NCI-H146 treated with DMSO at 0.1 percent for 48 hours (cell line): Measurements from ENCODE around the gene SLC22A8.
"Not testable (repeated sequence)": the region's sequence is repeated elsewhere in the genome, so short reads cannot be mapped to it uniquely, and the experiment has no call there.

Experiments used
- DNase-seq: peaks from one replicate; lab custom pipeline; 2025; ENCODE audit not compliant: unreplicated experiment; lab: John Stamatoyannopoulos, UW

The SLC22A8 gene

DNA sequence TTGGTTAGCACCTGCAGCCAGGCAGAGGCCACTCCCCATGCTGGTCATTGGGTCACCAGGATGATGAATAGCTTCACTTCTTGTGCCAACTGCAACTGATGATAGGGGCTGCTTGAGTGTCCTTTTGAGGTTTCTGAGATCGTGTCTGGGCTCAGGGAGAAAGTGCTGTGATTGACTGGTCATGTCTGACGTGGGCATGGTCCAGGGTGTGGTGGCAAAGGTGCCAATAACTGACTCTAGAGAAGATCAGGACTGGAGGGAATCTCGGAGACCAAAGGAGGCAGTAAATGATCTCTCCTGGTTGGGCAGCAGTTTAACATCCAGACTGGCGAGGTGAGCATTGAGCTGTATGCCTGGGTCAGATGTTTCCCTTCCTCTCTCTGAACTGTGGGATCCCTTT lies 20.9 kb downstream of the SLC22A8 start:
- DNase-seq = no peak

DNA sequence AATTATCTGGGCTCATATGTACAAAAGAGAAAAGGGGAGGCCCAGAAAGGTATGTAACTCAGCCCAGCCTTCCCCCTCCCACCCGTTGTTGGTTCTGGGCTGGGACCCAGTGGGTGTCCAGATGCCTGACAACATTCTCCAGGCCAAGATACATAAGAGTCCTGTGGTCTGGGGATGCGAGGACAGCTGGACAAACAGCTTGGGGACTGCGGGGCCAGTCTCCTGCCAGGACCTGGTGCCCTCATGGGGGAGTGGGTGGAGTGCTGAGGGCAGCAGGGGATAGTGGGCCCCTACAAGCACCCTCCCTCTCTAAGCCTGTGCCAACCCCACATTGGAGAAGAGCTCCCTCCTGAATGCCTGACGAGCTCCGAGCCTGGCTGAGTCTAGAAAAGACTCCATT lies 27.4 kb downstream of the SLC22A8 start:
- no peak for DNase-seq

DNA sequence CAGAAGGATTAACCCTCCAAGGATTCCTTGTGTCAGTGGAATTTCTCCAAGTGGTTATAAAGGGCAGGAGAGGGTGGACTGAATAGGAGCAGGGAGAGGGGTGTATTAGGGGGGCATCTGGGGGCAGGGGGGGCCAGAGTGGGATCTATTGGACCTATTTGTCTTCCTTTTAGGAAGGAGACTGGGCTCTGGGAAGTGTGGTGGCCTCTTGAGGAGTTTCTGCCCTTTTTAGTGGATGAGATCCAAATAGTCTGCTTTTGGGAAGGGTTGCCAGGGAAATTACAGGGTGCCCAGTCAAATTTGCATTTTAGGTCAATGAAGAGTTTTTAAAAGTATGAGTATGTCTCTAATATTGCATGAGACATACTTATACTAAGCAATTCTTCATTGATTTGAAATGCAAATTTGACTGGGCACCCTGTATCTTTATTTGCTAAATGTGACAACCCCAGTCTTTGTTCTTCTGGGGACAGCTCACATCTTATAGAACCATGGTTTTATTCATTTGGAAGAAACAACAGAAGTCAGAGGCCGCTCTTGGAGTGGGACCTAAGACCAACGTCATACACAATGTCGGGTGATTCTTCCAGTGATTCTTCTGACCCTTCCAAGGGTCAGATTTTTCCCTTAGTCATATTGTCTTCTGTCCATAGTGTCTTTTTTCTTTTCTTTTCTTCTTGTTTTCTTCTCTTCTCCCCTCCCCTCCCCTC lies 30.4 kb downstream of the SLC22A8 start:
- no peak for DNase-seq

DNA sequence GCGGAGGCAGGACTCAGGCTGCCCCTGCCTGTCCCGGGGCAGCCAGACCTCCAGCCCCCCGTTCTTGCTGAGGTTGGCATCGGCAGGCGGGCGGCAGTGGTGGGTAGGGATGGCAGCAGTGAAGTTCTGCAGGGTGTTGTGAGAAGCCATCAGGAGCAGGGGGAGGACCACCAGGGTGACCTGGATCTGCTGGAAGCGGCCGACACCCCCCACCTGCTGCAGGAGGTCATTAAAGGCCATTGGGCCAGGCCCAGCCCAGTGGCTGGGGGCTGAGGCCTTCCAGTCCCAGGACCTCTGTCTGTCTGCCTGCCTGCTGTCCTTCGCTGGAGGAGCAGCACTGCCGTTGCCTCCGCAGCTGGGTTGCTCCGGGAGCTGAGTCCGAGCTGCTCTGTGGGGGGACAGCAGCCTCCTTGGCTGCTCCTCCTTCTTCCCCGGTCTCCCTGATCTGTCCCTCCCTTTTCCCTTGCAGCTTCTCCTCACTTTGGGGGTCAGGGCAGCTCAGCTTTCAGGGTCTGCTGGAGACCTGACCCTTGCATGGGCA lies 31.1 kb downstream of the SLC22A8 start, which contains the start of gene SLC22A6:
SLC22A6 (minus strand) TSS at position 517 of the 541 bp plus-strand sequence; CDS start at position 240, 277 bp downstream.
- DNase-seq = no peak

DNA sequence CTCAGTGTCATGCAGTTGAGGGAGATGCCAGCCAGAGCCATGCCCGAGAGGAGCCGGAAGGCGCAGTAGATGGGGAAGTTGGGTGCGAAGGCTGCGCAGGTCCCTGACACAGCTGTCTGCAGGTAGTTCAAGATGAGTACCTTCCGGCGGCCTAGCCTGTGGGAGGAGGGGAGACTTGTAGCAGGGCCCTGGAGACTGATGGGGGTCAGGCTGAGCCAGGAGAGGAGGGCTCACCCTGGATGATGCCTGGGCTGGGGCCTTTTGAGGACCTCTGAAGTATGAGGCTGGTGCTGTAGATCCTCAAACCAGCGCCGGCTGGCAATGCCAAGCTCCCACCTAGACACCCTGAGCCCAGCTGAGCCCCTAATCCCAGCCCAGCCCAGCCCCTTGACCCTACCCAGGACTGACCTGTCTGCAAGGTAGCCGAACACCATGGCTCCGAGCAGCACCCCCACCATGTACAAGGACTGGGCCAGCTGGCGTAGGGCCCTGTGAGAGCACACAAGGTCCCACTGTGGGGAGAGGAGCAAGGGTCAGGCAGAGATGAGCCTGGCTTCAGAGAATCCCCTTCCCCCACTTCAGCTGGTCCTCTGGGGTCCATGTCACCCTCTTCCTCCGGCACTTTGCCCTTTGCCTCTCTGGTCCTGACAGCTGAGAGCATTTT lies 32.0 kb downstream of the SLC22A8 start:
- no peak for DNase-seq

DNA sequence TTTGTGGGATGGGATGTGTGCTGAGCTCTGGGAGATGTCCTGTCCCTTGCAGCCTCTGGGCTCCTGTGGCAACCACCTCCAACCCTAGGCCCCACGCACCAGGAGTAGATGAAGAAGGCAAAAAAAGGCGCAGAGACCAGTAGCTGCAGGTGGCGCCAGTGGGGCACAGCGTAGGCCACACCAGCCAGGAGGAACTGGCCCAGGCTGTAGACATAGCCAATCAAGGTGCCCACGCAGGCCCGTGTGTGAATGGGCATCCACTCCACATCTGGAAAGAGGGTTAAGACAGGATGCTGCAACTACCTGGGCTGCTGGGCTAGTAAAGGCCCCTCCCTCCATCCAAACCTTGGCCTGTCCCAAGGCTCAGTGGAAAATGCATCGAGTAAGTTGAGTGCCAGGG lies 33.9 kb downstream of the SLC22A8 start:
- DNase-seq = no peak

DNA sequence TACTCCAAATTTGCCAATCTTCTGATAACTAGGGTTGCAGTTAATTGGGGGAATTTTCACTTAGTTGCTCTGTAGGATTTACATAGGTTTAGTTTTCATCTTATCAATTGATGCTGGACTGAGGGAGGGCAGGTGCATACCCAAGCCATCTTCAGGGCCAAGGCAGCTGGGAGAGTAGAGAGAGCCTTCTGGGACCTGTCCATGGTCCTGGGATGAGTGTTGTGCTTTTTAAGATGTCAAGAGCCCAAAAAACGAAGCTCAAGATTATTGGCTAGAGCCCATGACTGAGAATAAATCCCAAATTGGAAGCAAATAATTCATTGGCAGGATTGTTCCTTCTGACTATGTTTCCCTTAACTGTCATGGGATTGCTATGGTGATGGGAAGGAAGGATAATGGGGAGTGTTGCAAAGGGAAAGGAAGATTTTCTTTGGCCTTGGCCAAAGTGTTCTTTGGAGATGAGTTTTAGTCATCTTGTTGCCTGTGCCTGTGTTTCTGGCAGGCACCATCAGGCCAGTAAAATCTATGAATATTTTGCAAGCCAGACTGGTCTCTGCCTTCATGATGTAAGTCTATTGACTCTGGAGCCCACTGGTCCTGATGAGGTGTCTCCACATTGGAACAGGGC lies 35.4 kb downstream of the SLC22A8 start:
- DNase-seq = no peak

DNA sequence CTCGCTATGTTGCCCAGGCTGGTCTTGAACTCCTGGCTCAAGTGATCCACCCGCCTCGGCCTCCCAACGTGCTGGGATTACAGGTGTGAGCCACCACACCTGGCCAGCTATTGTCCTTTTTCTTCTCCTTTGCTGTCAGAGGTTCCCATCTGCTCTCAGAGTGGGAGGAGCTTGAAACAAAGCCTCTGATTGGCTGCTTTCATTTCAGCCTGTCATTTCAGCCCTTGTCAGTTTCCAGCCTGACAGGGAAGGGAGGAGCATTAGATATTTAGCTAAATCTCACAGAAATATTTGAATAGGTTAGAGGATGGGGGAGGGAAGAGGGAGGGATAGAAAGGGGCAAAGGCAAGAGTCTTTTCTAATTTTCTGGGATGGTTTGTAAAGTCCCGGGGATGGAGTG lies 39.5 kb downstream of the SLC22A8 start:
- no peak for DNase-seq

DNA sequence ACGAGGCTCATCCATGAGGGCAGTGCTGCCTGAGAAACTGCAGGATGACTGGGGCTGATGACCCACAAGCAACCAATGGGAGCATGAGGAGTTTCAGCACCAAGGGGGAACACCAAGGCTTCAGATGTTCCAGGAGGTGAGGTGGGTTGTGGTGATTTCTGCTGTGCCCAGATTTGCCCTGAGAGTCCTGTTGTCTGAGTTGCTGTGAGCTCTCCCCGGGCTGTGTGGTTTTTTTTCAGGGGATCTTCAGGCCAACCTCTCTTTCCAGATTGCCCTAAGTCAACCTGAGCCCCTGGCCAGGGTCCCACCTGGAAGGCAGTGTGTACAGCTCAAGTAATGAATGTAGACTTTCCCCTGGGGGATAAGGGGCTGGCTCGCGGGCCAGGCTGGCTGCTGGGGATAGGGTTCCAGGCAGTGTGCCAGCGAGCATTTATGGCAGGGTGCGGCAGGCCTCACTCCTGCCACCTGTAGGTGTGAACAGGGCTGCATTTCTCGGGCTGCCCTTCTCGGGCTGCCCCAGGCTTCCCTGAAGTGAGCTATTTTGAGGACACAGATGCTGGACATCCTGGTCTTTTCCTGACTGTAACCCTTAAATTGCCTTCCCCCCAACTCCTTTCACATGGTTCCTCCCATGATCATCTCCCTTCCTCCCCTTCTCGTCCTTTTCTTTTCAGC lies 40.7 kb downstream of the SLC22A8 start:
- no peak for DNase-seq

DNA sequence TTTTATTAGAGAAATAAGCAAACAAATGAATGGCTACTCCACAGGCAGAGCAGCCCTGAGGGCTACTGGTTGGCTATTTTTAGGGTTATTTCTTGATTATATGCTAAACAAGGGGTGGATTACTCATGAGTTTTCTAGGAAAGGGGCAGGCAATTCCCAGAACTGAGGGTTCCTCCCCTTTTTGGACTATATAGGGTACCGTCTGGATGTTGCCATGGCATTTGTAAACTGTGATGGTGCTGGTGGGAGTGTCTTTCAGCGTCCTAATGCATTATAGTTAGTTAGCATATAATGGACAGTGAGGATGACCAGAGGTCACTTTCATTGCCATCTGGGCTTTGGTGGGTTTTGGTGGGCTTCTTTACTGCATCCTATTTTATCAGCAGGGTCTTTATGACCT lies 50.1 kb downstream of the SLC22A8 start:
- no peak for DNase-seq

DNA sequence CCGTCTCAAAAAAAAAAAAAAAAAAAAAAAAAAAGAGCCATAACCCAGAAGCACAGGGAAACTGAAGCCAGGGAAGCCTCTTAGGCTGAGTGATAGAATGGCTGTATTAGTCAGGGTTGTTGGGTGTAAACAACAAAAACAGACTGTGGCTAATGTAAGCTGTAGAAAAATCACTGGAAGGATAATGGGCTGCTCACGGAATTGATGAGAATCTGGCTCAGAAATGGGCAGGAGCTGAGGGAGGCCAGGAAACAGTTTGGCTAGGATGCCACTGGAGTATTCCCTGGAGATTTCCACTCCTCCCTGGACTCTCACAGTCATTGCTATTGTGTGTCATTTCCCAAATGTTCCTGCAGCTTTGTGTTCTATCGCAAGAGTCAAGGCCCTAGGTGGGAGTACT lies 53.2 kb downstream of the SLC22A8 start:
- DNase-seq = no peak

DNA sequence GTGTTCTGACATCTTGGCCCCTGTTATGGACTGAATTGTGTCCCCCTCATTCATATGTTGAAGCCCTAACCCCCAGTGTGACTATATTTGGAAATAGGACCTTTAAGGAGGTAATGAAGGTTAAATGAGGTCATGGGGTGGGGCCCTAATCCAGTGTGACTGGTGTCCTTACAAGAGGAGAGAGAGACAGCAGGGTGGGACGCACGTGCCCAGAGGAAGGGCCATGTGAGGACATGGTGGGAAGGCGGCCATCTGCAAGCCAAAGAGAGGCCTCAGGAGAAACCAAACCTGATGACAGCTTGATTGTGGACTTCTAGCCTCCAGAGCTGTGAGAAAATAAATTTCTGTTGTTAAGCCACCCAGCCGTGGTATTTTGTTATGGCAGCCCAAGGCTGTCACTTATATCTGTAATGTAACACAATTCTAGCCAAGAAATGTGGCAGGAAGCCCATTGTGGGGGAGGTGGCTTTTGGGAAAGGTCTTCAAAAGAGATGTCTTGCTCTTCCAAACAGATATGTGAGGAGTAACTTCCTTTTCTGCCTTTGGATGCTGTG lies 54.5 kb downstream of the SLC22A8 start:
- no peak for DNase-seq

DNA sequence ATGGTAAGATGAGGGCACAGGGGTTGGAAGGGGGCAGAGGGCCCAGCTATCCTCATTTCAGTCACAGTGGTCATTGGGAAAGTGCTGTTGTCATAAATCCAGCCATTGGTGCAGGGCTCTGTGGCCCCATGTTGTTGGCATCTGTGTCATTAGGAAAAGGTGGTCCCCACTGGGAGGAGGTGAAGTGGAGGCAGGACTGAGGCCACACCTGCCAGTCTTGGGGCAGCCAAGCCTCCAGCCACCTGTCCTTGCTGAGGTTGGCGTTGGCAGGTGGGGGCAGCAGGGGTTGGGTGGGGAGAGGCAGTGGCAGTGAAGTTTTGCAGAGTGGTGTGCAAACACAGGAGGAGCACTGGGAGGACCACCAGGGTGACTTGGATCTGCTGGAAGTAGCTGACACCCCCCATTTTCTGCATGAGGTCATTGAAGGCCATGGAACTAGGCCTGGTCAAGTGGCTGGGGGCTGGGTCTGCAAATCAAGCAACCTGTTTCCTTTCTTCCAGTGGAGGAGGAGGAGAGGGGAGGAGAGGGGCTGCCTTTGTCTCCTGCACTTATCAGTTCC lies 56.1 kb downstream of the SLC22A8 start:
- DNase-seq = no peak

DNA sequence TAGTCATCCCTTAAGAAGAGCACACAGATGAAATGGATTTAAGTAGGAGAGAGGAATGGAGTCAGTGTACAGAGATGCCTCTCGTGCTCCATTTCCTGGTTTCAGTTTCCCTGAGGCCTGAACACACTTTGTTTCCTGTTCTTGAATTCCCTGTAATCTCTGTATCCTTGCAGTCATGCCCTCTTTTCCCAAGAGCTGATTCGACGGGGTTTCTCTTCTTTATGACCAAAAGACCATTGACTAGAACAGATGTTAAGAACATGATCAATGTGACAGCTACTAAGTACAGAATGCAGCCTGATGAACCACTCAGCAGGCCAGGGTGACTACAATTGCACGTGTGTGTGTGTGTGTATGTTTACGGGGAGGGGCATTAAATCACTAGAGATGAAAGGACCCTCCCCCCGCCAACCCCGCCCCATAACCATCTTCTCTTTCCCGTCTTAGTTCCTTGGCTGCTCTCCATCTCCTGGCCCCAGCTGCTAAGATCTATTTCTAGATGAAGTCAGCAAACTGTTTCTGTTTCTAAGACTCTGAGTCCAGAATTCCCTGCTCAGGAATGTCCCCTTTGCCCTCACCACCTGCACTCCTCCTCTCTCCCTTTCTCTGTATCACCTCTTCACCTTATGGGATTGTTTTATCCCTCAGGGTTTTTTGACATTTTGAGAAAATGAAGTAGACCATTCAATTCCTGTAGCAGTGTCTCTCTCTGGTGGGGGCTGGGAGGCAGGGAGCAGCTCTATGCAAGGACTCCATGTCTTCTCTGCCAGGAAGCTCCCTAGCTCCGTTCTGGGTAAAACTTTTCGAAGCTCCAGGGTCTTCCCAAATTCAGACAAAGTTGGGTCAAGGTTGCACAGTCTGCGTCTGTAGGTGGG lies 56.9 kb downstream of the SLC22A8 start:
- no peak for DNase-seq

DNA sequence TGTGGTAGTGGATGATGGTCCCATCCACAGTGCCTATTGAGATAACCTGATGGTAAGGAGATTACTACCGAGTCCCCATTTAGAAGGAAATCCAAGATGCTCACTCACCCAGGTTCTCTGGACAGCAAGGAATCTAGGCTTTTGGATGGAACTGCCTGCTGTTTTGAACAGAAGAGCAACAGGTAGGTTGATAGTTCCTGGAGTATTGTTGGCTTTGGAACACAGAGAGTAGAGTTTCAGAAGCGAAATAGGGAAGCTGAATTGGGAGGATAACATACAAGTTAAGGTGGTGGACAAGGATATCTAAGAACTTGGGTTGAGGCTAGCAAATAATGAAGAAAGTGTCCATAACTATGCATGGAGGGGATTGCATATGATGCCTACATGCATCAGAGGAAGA lies 58.5 kb downstream of the SLC22A8 start:
- DNase-seq = no peak

DNA sequence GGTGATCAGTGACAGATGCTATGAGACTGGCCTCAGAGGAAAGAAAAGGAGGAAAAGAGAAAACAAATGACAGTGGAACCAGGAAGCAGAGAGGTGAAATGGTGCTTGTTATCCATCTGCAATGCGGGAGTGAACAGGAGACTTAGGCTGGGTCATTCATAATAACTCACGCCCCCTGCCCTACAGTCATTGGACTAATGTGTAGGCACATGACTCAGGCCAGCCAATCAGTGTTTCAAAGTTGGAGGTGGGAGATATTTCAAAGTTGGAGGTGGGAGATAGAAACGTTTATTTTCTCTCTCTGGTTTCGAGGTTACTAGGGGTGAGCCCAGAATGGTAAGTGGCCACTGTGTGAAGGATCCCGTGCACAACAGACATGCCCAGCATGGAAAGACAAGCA lies 61.2 kb downstream of the SLC22A8 start:
- no peak for DNase-seq

DNA sequence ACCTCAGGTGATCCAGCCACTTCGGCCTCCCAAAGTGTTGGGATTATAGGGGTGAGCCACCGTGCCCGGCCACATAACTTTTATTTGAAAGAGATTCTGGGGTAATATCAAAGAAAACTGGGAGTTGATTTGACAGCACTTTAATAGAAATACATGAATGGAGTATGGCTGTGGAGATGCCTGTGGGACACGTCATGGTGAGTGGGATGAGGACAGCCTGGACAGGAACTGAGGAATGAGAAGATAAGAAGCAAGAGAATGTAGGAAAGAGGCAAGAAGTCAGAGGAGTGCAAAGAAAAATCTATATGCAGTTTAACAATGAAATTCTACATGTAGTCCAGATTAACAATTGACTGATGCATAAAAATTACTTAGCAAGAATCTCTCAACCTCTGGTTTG lies 61.8 kb downstream of the SLC22A8 start:
- no peak for DNase-seq

DNA sequence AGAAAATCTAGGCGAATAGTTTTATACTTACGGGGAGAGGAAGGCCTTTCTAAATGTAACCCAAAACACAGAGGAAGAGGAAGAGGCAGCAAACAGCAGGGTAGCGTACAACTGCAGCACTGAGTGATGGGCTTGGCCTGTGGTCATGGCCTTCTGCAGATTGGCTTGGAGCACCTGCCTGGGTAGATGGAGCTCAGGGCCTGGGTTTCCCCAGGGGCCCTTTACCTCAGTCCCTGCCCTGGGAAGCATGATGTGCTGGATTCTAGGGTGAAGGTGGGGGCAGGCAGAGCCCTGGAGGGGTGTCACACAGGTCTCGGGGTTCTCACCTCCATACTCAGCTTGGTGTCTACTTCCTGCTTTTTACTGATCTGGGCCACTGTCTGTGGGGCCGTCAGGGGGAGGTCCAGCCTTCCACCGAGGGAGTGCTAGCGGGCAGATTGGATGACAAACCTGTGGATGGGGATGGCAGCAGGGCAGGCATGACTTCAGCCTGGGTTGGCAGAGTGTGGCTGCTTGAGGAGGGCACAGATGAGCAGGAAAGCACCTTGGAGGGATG lies 66.8 kb downstream of the SLC22A8 start:
- DNase-seq = no peak

DNA sequence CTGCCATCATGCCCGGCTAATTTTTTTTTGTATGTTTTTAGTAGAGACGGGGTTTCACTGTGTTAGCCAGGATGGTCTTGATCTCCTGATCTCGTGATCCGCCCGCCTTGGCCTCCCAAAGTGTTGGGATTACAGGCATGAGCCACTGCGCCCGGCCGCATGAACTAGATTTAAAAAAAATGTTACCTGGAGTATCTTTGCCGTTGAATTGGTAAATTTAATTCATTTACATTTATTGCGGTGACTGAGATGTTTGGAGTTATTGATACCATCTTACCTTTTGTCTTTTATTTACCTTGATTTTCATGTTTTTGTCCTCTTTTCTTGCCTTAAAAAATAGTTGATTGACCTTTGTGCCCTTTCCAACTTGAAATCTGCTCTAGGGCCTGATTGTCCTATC lies 70.1 kb downstream of the SLC22A8 start:
- not testable (repeated sequence) for DNase-seq
